Measurements from ENCODE around the gene COL28A1.

- TF ChIP-seq CTCF (IDR thresholded peaks at IDR 0.05) (no peak), EZH2 (IDR thresholded peaks at IDR 0.05) (no peak), EZH2phosphoT487 (IDR thresholded peaks at IDR 0.05) (no peak)
These were observed 21.2 kb upstream of the COL28A1 start for GRCh38 chr7:7556852-7557251.

All from neural progenitor cell (in vitro differentiated cells).